ENCODE measurements around the gene SPDYC.

Gene SPDYC

GRCh38 chr11:65183201-65183891, 13.3 kb downstream of the SPDYC start:
- no peak for TF ChIP-seq CTCF (conservative IDR thresholded peaks at IDR 0.05; ENCODE audit: control insufficient read depth, insufficient read depth, low read depth, low read length)
- H3K4me3 ChIP-seq (ENCODE audit: control insufficient read depth, low read depth, low read length), result peak overlapping the region; percentile 87
- DNase-seq (ENCODE audit: low read depth), result no peak

GRCh38 chr11:65184146-65184545, 14.1 kb downstream of the SPDYC start:
- no peak for TF ChIP-seq CTCF (conservative IDR thresholded peaks at IDR 0.05; ENCODE audit: control insufficient read depth, insufficient read depth, low read depth, low read length)
- no peak for DNase-seq (ENCODE audit: low read depth)
- H3K4me3 ChIP-seq (ENCODE audit: control insufficient read depth, low read depth, low read length), result no peak overlapping the region

- DNase-seq (ENCODE audit: low read depth), result no peak
- no peak overlapping the region for H3K4me3 ChIP-seq (ENCODE audit: control insufficient read depth, low read depth, low read length)
- TF ChIP-seq CTCF (conservative IDR thresholded peaks at IDR 0.05; ENCODE audit: control insufficient read depth, insufficient read depth, low read depth, low read length), result no peak
Measured at GRCh38 chr11:65185171-65185570, 15.1 kb downstream of the SPDYC start.

- TF ChIP-seq CTCF (conservative IDR thresholded peaks at IDR 0.05; ENCODE audit: control insufficient read depth, insufficient read depth, low read depth, low read length), result no peak
- no peak for DNase-seq (ENCODE audit: low read depth)
- no peak overlapping the region for H3K4me3 ChIP-seq (ENCODE audit: control insufficient read depth, low read depth, low read length)
Measured at GRCh38 chr11:65185869-65186341, 15.9 kb downstream of the SPDYC start.

- no peak for TF ChIP-seq CTCF (conservative IDR thresholded peaks at IDR 0.05; ENCODE audit: control insufficient read depth, insufficient read depth, low read depth, low read length)
- no peak for DNase-seq (ENCODE audit: low read depth)
- H3K4me3 ChIP-seq (ENCODE audit: control insufficient read depth, low read depth, low read length), result no peak overlapping the region
Measured at GRCh38 chr11:65186701-65187100, 16.7 kb downstream of the SPDYC start.

- DNase-seq (ENCODE audit: low read depth), result no peak
- no peak overlapping the region for H3K4me3 ChIP-seq (ENCODE audit: control insufficient read depth, low read depth, low read length)
- no peak for TF ChIP-seq CTCF (conservative IDR thresholded peaks at IDR 0.05; ENCODE audit: control insufficient read depth, insufficient read depth, low read depth, low read length)
Measured at GRCh38 chr11:65187146-65187675, 17.2 kb downstream of the SPDYC start.

All from fibroblast of mammary gland (primary cell).